ENCODE results near the gene NTRK2.

NTRK2 gene

DNA sequence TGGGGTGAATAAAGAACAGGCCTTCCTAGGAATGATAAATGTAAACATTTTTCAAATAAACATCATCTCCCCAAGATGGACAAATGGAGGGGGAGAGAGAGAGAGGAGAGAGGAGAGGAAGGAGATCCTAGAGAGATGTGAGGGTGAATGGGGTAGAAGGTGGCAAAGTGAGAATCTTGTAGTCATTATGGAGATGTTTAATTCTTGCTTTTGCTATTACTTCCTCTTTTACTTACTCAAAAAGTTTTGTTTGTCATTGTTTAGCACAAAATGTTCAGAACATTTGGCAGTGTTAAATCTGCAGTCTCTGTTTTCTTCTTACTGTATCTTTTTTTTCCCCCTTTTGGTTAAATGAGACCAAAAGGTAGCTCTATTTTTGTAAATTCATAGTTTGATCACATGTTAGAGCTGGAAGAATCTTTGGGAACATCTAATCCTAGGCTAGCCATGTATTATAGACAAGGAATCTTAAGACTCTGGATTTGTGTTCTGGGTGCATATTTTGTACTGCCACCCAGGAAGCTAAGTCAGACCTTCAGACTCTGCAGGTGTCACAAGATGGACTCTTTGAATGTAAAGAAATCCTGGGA, 266.1 kb downstream of the NTRK2 start:
- no peak for TF ChIP-seq TAF1 (IDR thresholded peaks at IDR 0.05; ENCODE audit: borderline replicate concordance, low read depth, low read length)
- no peak for TF ChIP-seq POLR2A (IDR thresholded peaks at IDR 0.05; ENCODE audit: low read depth, low read length)
- no peak for TF ChIP-seq POLR2AphosphoS5 (IDR thresholded peaks at IDR 0.05; ENCODE audit: low read depth, low read length)
- DNase-seq (ENCODE audit: insufficient read length) (no peak), FAIRE-seq (no peak)

DNA sequence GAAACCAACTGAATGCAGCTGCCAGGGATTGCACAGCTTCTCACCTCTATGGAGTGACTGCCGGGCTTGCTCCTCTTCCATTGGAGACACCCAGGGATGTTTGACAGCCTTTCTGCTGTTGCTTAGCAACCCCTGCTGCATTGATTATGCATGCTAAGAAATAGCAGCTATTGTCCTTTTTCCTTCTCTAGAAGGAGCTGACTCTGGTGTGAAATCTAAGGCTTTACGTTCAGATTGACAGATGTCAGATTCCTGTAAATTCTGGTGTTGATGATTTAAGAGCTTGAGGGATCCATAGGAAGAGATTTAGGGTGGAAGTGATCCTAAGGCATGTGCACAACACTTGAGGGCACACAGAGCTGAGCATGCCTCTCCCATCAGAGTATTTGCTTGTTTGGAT, 267.7 kb downstream of the NTRK2 start:
- FAIRE-seq (no peak), DNase-seq (ENCODE audit: insufficient read length) (no peak)
- TF ChIP-seq TAF1 (IDR thresholded peaks at IDR 0.05; ENCODE audit: borderline replicate concordance, low read depth, low read length) (no peak), POLR2A (IDR thresholded peaks at IDR 0.05; ENCODE audit: low read depth, low read length) (no peak), POLR2AphosphoS5 (IDR thresholded peaks at IDR 0.05; ENCODE audit: low read depth, low read length) (no peak)

- FAIRE-seq (no peak), DNase-seq (ENCODE audit: insufficient read length) (no peak)
- TF ChIP-seq POLR2AphosphoS5 (IDR thresholded peaks at IDR 0.05; ENCODE audit: low read depth, low read length) (no peak), POLR2A (IDR thresholded peaks at IDR 0.05; ENCODE audit: low read depth, low read length) (no peak), TAF1 (IDR thresholded peaks at IDR 0.05; ENCODE audit: borderline replicate concordance, low read depth, low read length) (no peak)
Measured at GRCh38 chr9:84937581-84937980, 268.1 kb downstream of the NTRK2 start.

GRCh38 chr9:84939774-84940173, 270.2 kb downstream of the NTRK2 start:
- DNase-seq (ENCODE audit: insufficient read length) (no peak), FAIRE-seq (no peak)
- no peak for TF ChIP-seq TAF1 (IDR thresholded peaks at IDR 0.05; ENCODE audit: borderline replicate concordance, low read depth, low read length)
- no peak for TF ChIP-seq POLR2A (IDR thresholded peaks at IDR 0.05; ENCODE audit: low read depth, low read length)
- no peak for TF ChIP-seq POLR2AphosphoS5 (IDR thresholded peaks at IDR 0.05; ENCODE audit: low read depth, low read length)

GRCh38 chr9:84940294-84940693, 270.8 kb downstream of the NTRK2 start:
- FAIRE-seq (no peak), DNase-seq (ENCODE audit: insufficient read length) (no peak)
- TF ChIP-seq TAF1 (IDR thresholded peaks at IDR 0.05; ENCODE audit: borderline replicate concordance, low read depth, low read length) (no peak), POLR2AphosphoS5 (IDR thresholded peaks at IDR 0.05; ENCODE audit: low read depth, low read length) (no peak), POLR2A (IDR thresholded peaks at IDR 0.05; ENCODE audit: low read depth, low read length) (no peak)

- no peak for FAIRE-seq
- no peak for DNase-seq (ENCODE audit: insufficient read length)
- TF ChIP-seq TAF1 (IDR thresholded peaks at IDR 0.05; ENCODE audit: borderline replicate concordance, low read depth, low read length) (no peak), POLR2AphosphoS5 (IDR thresholded peaks at IDR 0.05; ENCODE audit: low read depth, low read length) (no peak), POLR2A (IDR thresholded peaks at IDR 0.05; ENCODE audit: low read depth, low read length) (no peak)
Measured at GRCh38 chr9:84941792-84942191, 272.3 kb downstream of the NTRK2 start.

GRCh38 chr9:84943482-84944050, 274.0 kb downstream of the NTRK2 start:
- TF ChIP-seq TAF1 (IDR thresholded peaks at IDR 0.05; ENCODE audit: borderline replicate concordance, low read depth, low read length) = no peak
- no peak for TF ChIP-seq POLR2A (IDR thresholded peaks at IDR 0.05; ENCODE audit: low read depth, low read length)
- no peak for TF ChIP-seq POLR2AphosphoS5 (IDR thresholded peaks at IDR 0.05; ENCODE audit: low read depth, low read length)
- FAIRE-seq (no peak), DNase-seq (ENCODE audit: insufficient read length) (no peak)

- TF ChIP-seq TAF1 (IDR thresholded peaks at IDR 0.05; ENCODE audit: borderline replicate concordance, low read depth, low read length) = no peak
- no peak for TF ChIP-seq POLR2AphosphoS5 (IDR thresholded peaks at IDR 0.05; ENCODE audit: low read depth, low read length)
- no peak for TF ChIP-seq POLR2A (IDR thresholded peaks at IDR 0.05; ENCODE audit: low read depth, low read length)
- no peak for DNase-seq (ENCODE audit: insufficient read length)
- no peak for FAIRE-seq
Measured at GRCh38 chr9:84945878-84946538, 276.5 kb downstream of the NTRK2 start.

GRCh38 chr9:84947412-84947972, 278.0 kb downstream of the NTRK2 start:
- TF ChIP-seq TAF1 (IDR thresholded peaks at IDR 0.05; ENCODE audit: borderline replicate concordance, low read depth, low read length) (no peak), POLR2A (IDR thresholded peaks at IDR 0.05; ENCODE audit: low read depth, low read length) (no peak), POLR2AphosphoS5 (IDR thresholded peaks at IDR 0.05; ENCODE audit: low read depth, low read length) (no peak)
- FAIRE-seq (no peak), DNase-seq (ENCODE audit: insufficient read length) (no peak)

DNA sequence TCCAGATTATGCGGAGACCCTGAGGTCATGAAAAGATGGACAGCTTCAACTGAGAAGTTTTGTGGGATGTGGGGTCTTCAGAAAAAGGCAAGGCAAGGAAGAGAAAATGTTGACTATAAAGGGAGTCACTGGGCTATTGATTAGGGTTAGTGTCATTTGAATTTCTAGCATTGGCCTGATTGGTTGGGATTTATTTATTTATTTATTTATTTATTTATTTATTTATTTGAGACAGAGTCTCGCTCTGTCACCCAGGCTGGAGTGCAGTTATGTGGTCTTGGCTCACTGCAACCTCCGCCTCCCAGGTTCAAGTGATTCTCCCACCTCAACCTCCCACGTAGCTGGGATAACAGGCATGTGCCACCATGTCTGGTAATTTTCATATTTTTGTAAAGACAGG, 279.7 kb downstream of the NTRK2 start:
- no peak for TF ChIP-seq POLR2AphosphoS5 (IDR thresholded peaks at IDR 0.05; ENCODE audit: low read depth, low read length)
- no peak for TF ChIP-seq POLR2A (IDR thresholded peaks at IDR 0.05; ENCODE audit: low read depth, low read length)
- no peak for TF ChIP-seq TAF1 (IDR thresholded peaks at IDR 0.05; ENCODE audit: borderline replicate concordance, low read depth, low read length)
- no peak for DNase-seq (ENCODE audit: insufficient read length)
- FAIRE-seq = no peak

GRCh38 chr9:84949971-84950370, 280.4 kb downstream of the NTRK2 start:
- no peak for DNase-seq (ENCODE audit: insufficient read length)
- FAIRE-seq = no peak
- TF ChIP-seq POLR2A (IDR thresholded peaks at IDR 0.05; ENCODE audit: low read depth, low read length) (no peak), POLR2AphosphoS5 (IDR thresholded peaks at IDR 0.05; ENCODE audit: low read depth, low read length) (no peak), TAF1 (IDR thresholded peaks at IDR 0.05; ENCODE audit: borderline replicate concordance, low read depth, low read length) (no peak)

Data from GM12892 (cell line).